ENCODE results near the gene ACIN1.

DNA sequence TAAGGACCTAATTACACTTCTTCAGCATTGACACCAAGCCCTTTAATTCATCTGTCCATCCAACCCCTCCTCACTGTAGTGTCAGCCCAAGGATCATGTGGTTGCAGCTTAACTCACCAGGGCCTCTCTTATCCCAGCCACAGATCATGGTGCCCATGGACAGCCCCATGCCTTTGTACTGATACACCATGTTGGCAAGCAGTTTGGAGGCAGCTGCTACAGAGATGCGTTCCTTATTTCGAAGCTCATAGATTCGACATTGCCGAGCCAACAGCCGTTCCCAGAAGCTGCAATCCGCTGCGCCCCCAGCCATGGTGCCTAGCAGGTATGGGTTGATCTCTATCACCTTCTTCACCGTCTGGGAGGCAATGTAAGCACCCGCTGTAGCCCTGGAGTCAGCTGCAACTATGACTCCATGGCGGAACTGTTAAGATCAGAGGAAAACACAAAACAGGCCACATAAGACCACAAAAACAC, 61.6 kb downstream of the ACIN1 start:
- TF ChIP-seq, protein P1, sequence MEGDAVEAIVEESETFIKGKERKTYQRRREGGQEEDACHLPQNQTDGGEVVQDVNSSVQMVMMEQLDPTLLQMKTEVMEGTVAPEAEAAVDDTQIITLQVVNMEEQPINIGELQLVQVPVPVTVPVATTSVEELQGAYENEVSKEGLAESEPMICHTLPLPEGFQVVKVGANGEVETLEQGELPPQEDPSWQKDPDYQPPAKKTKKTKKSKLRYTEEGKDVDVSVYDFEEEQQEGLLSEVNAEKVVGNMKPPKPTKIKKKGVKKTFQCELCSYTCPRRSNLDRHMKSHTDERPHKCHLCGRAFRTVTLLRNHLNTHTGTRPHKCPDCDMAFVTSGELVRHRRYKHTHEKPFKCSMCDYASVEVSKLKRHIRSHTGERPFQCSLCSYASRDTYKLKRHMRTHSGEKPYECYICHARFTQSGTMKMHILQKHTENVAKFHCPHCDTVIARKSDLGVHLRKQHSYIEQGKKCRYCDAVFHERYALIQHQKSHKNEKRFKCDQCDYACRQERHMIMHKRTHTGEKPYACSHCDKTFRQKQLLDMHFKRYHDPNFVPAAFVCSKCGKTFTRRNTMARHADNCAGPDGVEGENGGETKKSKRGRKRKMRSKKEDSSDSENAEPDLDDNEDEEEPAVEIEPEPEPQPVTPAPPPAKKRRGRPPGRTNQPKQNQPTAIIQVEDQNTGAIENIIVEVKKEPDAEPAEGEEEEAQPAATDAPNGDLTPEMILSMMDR (conservative IDR thresholded peaks at IDR 0.05; ENCODE audit: low read depth in 2 of 2): no peak
- TF ChIP-seq, protein P2, sequence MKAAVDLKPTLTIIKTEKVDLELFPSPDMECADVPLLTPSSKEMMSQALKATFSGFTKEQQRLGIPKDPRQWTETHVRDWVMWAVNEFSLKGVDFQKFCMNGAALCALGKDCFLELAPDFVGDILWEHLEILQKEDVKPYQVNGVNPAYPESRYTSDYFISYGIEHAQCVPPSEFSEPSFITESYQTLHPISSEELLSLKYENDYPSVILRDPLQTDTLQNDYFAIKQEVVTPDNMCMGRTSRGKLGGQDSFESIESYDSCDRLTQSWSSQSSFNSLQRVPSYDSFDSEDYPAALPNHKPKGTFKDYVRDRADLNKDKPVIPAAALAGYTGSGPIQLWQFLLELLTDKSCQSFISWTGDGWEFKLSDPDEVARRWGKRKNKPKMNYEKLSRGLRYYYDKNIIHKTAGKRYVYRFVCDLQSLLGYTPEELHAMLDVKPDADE (IDR thresholded peaks at IDR 0.05): no peak
- TF ChIP-seq EZH2phosphoT487 (IDR thresholded peaks at IDR 0.05; ENCODE audit: unreplicated experiment) (no peak), STAT1 (IDR thresholded peaks at IDR 0.05; ENCODE audit: unreplicated experiment) (no peak), EZH2 (IDR thresholded peaks at IDR 0.05; ENCODE audit: low read depth, unreplicated experiment) (no peak), ZNF114 (CRISPR knock-in tag; IDR thresholded peaks at IDR 0.05) (no peak), POLR2AphosphoS5 (IDR thresholded peaks at IDR 0.05; ENCODE audit: low read depth) (no peak), CREB1 (CRISPR knock-in tag; IDR thresholded peaks at IDR 0.05; ENCODE audit: low read depth) (no peak), JUNB (IDR thresholded peaks at IDR 0.05; ENCODE audit: unreplicated experiment) (no peak), NANOG (IDR thresholded peaks at IDR 0.05; ENCODE audit: borderline replicate concordance) (no peak), ZNF331 (CRISPR knock-in tag; IDR thresholded peaks at IDR 0.05; ENCODE audit: low read depth) (no peak)
- TF ChIP-seq, protein P3, sequence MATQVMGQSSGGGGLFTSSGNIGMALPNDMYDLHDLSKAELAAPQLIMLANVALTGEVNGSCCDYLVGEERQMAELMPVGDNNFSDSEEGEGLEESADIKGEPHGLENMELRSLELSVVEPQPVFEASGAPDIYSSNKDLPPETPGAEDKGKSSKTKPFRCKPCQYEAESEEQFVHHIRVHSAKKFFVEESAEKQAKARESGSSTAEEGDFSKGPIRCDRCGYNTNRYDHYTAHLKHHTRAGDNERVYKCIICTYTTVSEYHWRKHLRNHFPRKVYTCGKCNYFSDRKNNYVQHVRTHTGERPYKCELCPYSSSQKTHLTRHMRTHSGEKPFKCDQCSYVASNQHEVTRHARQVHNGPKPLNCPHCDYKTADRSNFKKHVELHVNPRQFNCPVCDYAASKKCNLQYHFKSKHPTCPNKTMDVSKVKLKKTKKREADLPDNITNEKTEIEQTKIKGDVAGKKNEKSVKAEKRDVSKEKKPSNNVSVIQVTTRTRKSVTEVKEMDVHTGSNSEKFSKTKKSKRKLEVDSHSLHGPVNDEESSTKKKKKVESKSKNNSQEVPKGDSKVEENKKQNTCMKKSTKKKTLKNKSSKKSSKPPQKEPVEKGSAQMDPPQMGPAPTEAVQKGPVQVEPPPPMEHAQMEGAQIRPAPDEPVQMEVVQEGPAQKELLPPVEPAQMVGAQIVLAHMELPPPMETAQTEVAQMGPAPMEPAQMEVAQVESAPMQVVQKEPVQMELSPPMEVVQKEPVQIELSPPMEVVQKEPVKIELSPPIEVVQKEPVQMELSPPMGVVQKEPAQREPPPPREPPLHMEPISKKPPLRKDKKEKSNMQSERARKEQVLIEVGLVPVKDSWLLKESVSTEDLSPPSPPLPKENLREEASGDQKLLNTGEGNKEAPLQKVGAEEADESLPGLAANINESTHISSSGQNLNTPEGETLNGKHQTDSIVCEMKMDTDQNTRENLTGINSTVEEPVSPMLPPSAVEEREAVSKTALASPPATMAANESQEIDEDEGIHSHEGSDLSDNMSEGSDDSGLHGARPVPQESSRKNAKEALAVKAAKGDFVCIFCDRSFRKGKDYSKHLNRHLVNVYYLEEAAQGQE (IDR thresholded peaks at IDR 0.05; ENCODE audit: unreplicated experiment): no peak

Data from GM23338 (cell line).